Frontal cortex (tissue), 4 donors: ENCODE measurements around the gene ADAMTS17. TPM values are rescaled to one million over a fixed set of nuclear protein-coding genes. Genes with fewer than 3 reads are reported as not detected.
"Not testable (repeated sequence)": the region's sequence is repeated elsewhere in the genome, so short reads cannot be mapped to it uniquely, and the experiment has no call there.

Experiments
- DNase-seq, 2 donors: peaks; one replicate each; pipeline ENCODE4 v3.0.0; 2012; ENCODE audit warnings: low spot score in 2 of 2
- FAIRE-seq: peaks from 2 replicates; lab custom pipeline; 2012; peaks lifted over from hg19 to GRCh38; lab: Jason Lieb, UNC
- total RNA-seq: library from RNA; depleted of rRNA; stranded (reverse); fragments of >200 nt; gene quantifications from one replicate; pipeline ENCODE4 v1.2.3, GENCODE V29; 2014
- donor health status: control.
- donor health status: control.
- donor health status: control.

The ADAMTS17 gene
- total RNA-seq, 1 donor from 2014 or later: 9.4 TPM

DNA sequence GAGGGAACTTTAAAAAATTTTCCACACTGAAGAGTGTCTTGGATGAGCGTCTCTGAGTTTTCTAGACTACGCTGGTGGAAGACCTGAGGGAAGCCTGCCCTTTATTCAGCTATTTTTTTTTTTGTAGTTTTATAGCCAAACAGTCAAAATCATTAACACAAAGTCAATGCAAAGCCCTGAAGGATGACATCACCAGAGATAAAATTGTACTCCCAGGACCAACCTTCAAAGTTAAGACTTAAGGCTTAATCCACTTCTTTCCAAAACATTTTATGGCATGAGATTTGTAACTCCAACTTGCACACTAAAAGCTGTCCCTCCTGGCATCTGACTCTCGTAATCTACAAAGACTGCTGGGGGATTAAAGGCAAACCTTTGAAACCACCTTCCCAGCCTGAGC, 345.1 kb downstream of the ADAMTS17 start:
- no peak for FAIRE-seq
- no peak for DNase-seq

DNA sequence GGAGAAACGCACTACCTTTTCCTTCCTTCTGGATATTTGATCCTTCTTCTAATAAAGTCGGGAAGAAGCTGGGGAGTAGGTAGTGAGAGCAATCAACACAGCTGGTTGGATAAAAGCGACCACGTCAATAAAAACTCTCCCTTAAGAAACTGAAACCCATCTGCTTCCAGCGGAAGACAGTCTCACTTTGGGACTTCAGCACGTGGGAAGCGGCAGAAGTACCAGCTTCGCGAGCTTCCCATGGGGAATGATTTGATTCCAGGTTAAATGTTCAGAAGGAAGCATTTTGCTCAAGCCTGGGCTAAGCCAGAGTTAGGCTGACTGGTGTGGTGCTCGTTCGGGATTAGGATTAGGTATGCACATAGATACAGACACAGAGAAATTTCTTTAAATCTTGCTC, 346.2 kb downstream of the ADAMTS17 start:
- DNase-seq (no peak), FAIRE-seq (no peak)

DNA sequence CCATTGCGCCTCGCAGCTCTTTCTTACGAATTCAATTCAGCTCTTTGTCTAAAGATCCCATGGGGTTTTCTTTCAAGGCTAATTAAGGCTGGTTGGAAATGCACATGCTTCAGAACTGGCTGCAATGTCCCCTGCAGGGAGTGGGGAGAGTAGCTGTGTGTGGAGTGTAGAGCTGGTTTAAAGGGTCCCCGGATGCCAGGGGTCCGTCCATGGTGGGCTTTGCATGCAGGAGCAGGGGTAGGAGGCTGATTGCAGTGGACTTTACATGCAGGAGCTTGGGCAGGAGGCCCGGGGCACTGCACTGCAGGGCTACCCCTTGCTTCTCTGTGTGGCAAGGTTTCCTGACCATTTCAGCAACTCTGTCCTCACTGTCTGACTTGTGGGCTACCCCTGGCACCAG, 346.9 kb downstream of the ADAMTS17 start:
- FAIRE-seq (no peak), DNase-seq (no peak)

GRCh38 chr15:99993681-99994131, 348.1 kb downstream of the ADAMTS17 start:
- no peak for DNase-seq
- FAIRE-seq: no peak

GRCh38 chr15:99993262-99993661, 348.5 kb downstream of the ADAMTS17 start:
- DNase-seq (no peak), FAIRE-seq (no peak)

DNA sequence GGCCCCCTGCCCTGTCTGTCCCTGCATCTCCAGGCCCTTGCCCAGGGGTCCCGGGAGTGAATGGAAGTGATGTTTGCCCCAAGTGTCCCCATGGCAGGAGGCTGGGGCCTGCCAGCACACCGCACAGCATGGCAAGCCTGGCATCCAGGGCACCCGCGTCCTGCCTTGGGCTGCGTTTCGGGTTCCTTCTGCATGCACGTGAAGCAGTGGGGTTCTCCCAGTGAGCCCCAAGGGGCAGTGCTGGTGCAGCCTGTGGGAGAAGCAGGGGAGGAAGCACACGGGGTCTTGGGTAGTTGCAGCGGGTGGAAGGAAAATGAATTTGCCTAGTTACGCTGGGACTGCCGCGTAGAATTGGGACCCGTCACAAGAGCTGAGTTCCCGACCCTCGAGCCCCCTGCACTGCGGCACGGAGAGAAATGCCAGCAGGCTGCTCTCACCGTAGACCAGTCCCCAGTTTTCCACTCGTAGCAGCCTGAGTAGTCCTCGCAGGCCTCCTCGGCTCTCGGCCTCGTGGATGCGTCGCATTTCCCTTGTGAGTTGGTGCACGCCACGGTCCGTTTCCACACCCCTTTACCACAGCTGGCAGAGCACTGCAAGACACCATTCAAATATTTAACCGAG, 349.1 kb downstream of the ADAMTS17 start:
- no peak for DNase-seq
- no peak for FAIRE-seq

GRCh38 chr15:99989095-99989494, 352.7 kb downstream of the ADAMTS17 start:
- DNase-seq (no peak), FAIRE-seq (no peak)

DNA sequence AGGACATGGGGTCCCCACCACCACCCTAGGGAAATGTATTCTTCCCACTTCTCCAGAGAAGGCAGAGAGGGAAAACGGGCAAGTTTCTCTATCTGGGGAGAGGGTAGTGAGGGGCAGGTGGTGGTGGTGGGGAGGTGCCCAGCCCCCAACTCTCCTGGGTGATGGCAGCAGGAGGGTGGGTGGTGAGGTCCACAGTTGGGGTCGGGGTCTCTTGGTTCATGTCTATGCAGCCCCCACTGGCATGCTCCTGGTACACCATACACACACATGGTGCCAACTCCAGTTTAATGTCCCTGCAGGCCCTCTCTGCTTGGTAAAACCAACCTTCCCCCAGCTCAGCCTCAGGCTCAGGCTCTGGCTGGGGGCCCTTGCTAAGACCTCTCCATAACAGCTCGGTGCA, 354.1 kb downstream of the ADAMTS17 start:
- FAIRE-seq: no peak
- no peak for DNase-seq

DNA sequence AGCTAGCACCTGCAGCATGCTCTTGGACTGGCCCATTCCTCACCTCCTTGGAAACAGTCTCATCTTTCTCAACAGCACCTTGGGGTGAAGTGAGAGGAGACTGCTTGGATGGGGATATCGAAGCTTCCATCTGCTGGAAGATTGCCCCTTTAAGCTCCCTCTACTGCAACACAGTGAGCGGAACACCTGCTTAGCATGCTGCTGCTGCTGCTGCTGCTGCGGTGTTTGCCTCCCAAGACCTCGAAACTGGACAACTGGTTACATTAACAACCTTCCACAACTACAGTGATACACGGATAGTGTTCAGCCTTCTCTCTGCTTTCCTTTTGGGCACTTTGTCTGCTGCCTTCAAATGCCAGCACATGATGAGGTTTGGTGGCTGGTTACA, 354.7 kb downstream of the ADAMTS17 start:
- no peak for DNase-seq
- no peak for FAIRE-seq

GRCh38 chr15:99986297-99987118, 355.3 kb downstream of the ADAMTS17 start:
- DNase-seq (peak in 1 of 2 donors; percentile 37), FAIRE-seq (no peak)

- no peak for FAIRE-seq
Measured at GRCh38 chr15:99985878-99986277, 355.9 kb downstream of the ADAMTS17 start.

GRCh38 chr15:99984491-99985243, 357.1 kb downstream of the ADAMTS17 start:
- FAIRE-seq (no peak), DNase-seq (no peak)

More at GRCh38 chr15:99985878-99986277, 355.9 kb downstream of the ADAMTS17 start:
- no peak for DNase-seq

- FAIRE-seq: no peak
- DNase-seq: no peak
Measured at GRCh38 chr15:99983886-99984286, 357.9 kb downstream of the ADAMTS17 start.

DNA sequence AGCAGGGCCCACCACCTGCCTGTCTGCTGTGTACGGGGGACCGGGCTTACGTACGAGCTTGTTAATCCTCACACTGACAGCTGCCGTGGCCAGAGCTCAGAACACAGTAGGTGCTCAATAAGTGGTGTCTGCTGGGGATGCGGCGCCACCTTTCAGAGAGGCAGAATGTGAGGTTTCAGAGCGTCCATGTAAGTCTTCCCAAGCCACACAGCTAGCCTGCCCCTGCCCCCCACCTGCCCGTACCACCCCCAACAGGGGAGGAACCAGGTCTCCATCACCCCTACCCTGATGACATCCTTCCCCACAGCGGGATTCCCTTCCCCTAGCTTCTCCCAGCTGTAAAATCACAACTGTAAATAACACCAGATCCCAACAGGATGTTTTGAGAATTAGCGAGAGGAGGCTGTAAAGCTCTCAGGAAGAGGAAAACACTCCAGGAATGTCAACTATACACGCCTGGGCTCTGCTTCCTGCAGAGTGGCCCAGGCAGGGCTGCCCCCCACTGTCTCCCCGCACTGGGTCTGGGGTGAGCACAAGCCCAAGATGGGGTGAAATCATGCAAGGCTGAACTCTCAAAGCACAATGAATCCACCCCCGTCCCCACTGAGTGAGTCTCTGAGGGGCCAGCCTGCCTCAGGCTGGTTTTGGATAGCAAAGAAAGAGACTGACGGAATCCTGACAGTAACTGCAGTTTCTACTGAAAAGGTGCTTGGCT, 358.4 kb downstream of the ADAMTS17 start:
- DNase-seq: no peak
- no peak for FAIRE-seq

DNA sequence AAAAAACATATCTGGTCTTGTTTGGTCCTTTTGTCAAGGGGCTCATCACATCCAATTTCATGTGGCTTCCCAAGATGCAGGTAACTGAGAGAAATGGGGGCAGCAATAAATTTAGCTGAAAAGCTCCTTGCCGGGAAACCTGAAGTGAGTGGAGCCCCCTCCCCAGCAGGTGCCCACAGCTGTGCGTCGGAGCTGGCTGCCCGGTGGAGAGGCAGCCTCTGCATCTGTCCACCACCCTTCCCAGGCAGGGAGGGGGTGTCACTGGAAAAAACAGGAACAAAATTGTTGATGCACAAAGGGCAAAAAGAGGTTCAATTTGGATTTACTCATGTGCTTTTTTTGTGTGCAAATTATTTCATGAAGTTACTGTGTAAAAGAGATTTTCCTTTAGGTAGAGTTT, 359.1 kb downstream of the ADAMTS17 start:
- no peak for DNase-seq
- FAIRE-seq: no peak

DNA sequence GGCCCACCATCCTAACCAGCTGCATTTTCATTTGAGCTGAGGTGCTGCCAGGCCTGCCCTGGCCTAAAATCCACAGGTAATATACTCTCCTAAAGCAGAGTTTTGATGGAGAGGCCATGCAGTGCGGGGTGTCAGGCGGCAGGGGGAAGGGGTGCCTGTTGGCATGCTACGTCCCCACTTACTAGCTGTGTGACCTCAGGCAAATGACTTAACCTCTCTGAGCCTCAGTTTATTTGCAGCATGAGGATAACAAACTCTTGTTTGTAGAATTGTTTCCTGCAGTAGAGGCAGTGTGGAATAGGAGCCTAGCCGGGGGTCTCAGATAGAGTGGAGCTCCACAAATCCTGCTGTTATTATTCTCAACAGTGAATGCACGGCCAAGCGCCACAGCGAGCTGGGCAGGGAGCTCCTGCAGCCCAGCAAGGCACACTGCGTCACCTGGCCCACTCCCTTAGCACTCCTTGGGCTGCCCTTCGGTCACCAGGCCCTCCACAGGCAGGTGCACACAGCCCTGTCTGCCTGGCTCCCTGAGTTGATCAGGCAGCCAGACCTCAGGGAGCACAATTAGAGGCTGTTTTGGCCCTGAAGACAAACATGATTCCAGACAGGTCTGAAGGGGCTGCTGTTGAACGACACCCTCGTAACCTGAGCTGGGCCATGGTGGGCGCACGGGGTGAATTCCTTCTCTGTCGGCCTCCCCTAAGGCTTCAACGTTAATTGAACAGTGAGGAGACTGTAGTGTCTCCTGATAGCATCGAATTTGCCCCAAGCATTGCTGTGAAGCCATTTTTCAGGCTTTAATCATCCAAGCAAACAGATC, 359.7 kb downstream of the ADAMTS17 start:
- no peak for FAIRE-seq
- DNase-seq: no peak

GRCh38 chr15:99981191-99981647, 360.6 kb downstream of the ADAMTS17 start:
- DNase-seq (no peak), FAIRE-seq (no peak)

GRCh38 chr15:99980752-99981151, 361.0 kb downstream of the ADAMTS17 start:
- no peak for FAIRE-seq

GRCh38 chr15:99979886-99980285, 361.9 kb downstream of the ADAMTS17 start:
- not testable (repeated sequence) for FAIRE-seq, DNase-seq

More at GRCh38 chr15:99980752-99981151, 361.0 kb downstream of the ADAMTS17 start:
- DNase-seq: no peak
